GM23338 (cell line): Measurements from ENCODE around the gene CBX5. TPM values are rescaled to one million over a fixed set of nuclear protein-coding genes. Genes with fewer than 3 reads are reported as not detected.

Experiments used
- ATAC-seq: fragments of 200-7000 bp; cut with Tn5 transposase; 3 replicates; pipeline ENCODE4 v1.9.1; 2020
- DNase-seq: peaks from one replicate; pipeline ENCODE4 v3.0.0-alpha.2; 2015; ENCODE audit warnings: low spot score
- H2AFZ ChIP-seq: fragments of 200-600 bp; sonication (generic); 2 replicates; pipeline ENCODE4 v1.8.0; 2016; ENCODE audit warnings: antibody characterized with exemption, mild to moderate bottlenecking, moderate library complexity
- H3F3A ChIP-seq: fragments of 200-600 bp; sonication (generic); replicated peaks from 2 replicates; pipeline ENCODE4 v1.8.0; 2017; ENCODE audit warnings: antibody characterized with exemption, mixed run types, low read depth
- H3K27ac ChIP-seq: fragments of 200-600 bp; sonication (generic); 2 replicates; pipeline ENCODE4 v1.6.1; 2016; ENCODE audit warnings: low read depth
- H3K27me3 ChIP-seq: fragments of 200-600 bp; sonication (generic); 2 replicates; pipeline ENCODE4 v1.8.0; 2016; ENCODE audit warnings: mild to moderate bottlenecking, mixed run types, moderate library complexity; ENCODE audit not compliant: insufficient read depth
- H3K36me3 ChIP-seq: fragments of 200-600 bp; sonication (generic); 2 replicates; pipeline ENCODE4 v1.8.0; 2016; ENCODE audit warnings: mild to moderate bottlenecking; ENCODE audit not compliant: insufficient read depth
- H3K4me1 ChIP-seq: fragments of 200-600 bp; sonication (generic); 2 replicates; pipeline ENCODE4 v1.8.0; 2016; ENCODE audit warnings: mild to moderate bottlenecking, moderate library complexity; ENCODE audit not compliant: insufficient read depth
- H3K4me2 ChIP-seq: fragments of 200-600 bp; sonication (generic); 2 replicates; pipeline ENCODE4 v1.7.1; 2017; ENCODE audit warnings: mixed run types
- H3K4me3 ChIP-seq: fragments of 200-600 bp; sonication (generic); 2 replicates; pipeline ENCODE4 v1.6.1; 2016; ENCODE audit warnings: mixed run types
- H3K79me2 ChIP-seq: fragments of 200-600 bp; sonication (generic); replicated peaks from 2 replicates; pipeline ENCODE4 v1.8.0; 2017; ENCODE audit warnings: mild to moderate bottlenecking; ENCODE audit not compliant: insufficient read depth
- H3K9me2 ChIP-seq: fragments of 200-600 bp; sonication (generic); 2 replicates; pipeline ENCODE4 v1.8.0; 2017; ENCODE audit not compliant: insufficient read depth
- H4K20me1 ChIP-seq: fragments of 200-600 bp; sonication (generic); replicated peaks from 2 replicates; pipeline ENCODE4 v1.8.0; 2017; ENCODE audit warnings: mild to moderate bottlenecking; ENCODE audit not compliant: insufficient read depth
- H3K27ac Mint-ChIP-seq: 2 replicates; pipeline ENCODE4 v1.8.0; 2020; ENCODE audit warnings: inconsistent platforms, mild to moderate bottlenecking, moderate library complexity, mixed read lengths
- H3K27me3 Mint-ChIP-seq: 3 replicates; pipeline ENCODE4 v1.8.0; 2022; ENCODE audit warnings: low read depth, mild to moderate bottlenecking, moderate library complexity, mixed read lengths, inconsistent platforms; ENCODE audit not compliant: insufficient read depth, poor library complexity
- H3K36me3 Mint-ChIP-seq: 3 replicates; pipeline ENCODE4 v1.8.0; 2021; ENCODE audit warnings: low read depth, mild to moderate bottlenecking, inconsistent platforms, moderate library complexity, mixed read lengths
- H3K4me1 Mint-ChIP-seq: 3 replicates; pipeline ENCODE4 v1.8.0; 2020; ENCODE audit warnings: mild to moderate bottlenecking, inconsistent platforms, mixed read lengths
- H3K4me3 Mint-ChIP-seq: 3 replicates; pipeline ENCODE4 v1.8.0; 2021; ENCODE audit warnings: moderate library complexity, mild to moderate bottlenecking, inconsistent platforms, mixed read lengths
- H3K9me3 Mint-ChIP-seq: 3 replicates; pipeline ENCODE4 v1.8.0; 2020; ENCODE audit warnings: moderate library complexity, mild to moderate bottlenecking, inconsistent platforms, mixed read lengths
- CREB1 ChIP-seq: fragments of 250-450 bp; sonication (Bioruptor Pico); IDR thresholded peaks from 2 replicates; pipeline ENCODE4 v1.5.0; 2020; ENCODE audit warnings: low read depth, mild to moderate bottlenecking, moderate library complexity
- ETS1 ChIP-seq: IDR thresholded peaks from 2 replicates; pipeline ENCODE4 v1.6.1; 2016; ENCODE audit warnings: antibody characterized with exemption
- EZH2 ChIP-seq: fragments of 200-600 bp; sonication (generic); IDR thresholded peaks from one replicate; pipeline ENCODE4 v1.8.0; 2017; ENCODE audit warnings: antibody characterized with exemption, mild to moderate bottlenecking, low read depth; ENCODE audit not compliant: unreplicated experiment
- EZH2phosphoT487 ChIP-seq: fragments of 200-600 bp; sonication (generic); IDR thresholded peaks from one replicate; pipeline ENCODE4 v1.8.1; 2018; ENCODE audit warnings: antibody characterized with exemption; ENCODE audit not compliant: unreplicated experiment
- JUNB ChIP-seq: IDR thresholded peaks from one replicate; pipeline ENCODE4 v1.6.1; 2016; ENCODE audit warnings: antibody characterized with exemption; ENCODE audit not compliant: unreplicated experiment
- NANOG ChIP-seq: IDR thresholded peaks from 2 replicates; pipeline ENCODE4 v1.6.1; 2016; ENCODE audit warnings: antibody characterized with exemption, borderline replicate concordance
- POLR2AphosphoS5 ChIP-seq: IDR thresholded peaks from 2 replicates; pipeline ENCODE4 v1.6.1; 2016; ENCODE audit warnings: antibody characterized with exemption, low read depth
- REST ChIP-seq: IDR thresholded peaks from one replicate; pipeline ENCODE4 v1.6.1; 2018; ENCODE audit warnings: antibody characterized with exemption; ENCODE audit not compliant: unreplicated experiment
- STAT1 ChIP-seq: IDR thresholded peaks from one replicate; pipeline ENCODE4 v1.6.1; 2016; ENCODE audit warnings: antibody characterized with exemption; ENCODE audit not compliant: unreplicated experiment
- ZNF114 ChIP-seq: fragments of 250-450 bp; sonication (Bioruptor Pico); IDR thresholded peaks from 2 replicates; pipeline ENCODE4 v1.5.0; 2020; ENCODE audit warnings: mild to moderate bottlenecking, moderate library complexity
- ZNF331 ChIP-seq: fragments of 250-450 bp; sonication (Bioruptor Pico); IDR thresholded peaks from 2 replicates; pipeline ENCODE4 v1.5.0; 2020; ENCODE audit warnings: low read depth, mild to moderate bottlenecking, moderate library complexity
- ZNF462 ChIP-seq: fragments of 250-450 bp; sonication (Bioruptor Pico); IDR thresholded peaks from 2 replicates; pipeline ENCODE4 v1.5.0; 2020; ENCODE audit warnings: mild to moderate bottlenecking, moderate library complexity
- polyA plus RNA-seq: library from polyadenylated mRNA; unstranded; fragments of >200 nt; fragmentation: Nextera tagmentation; extraction: Ambion mirVana; gene quantifications from 2 replicates; pipeline ENCODE4 v1.2.1, GENCODE V29; 2016
- total RNA-seq: library from RNA; depleted of rRNA; stranded (reverse); fragments of >200 nt; shearing (Covaris generic); gene quantifications from 2 replicates; pipeline ENCODE4 v1.2.3, GENCODE V29; 2014
- TF ChIP-seq, protein P1 (sequence below), 2 experiments: fragments of 200-600 bp in 1 of 2; sonication (generic) in 1 of 2; conservative IDR thresholded peaks; 2 replicates each; pipeline versions ENCODE4 v1.5.1 to v1.6.1; 2016 to 2017; ENCODE audit warnings: antibody characterized with exemption in 2 of 2, low read depth in 2 of 2, mild to moderate bottlenecking in 2 of 2, moderate library complexity in 1 of 2

CBX5 gene
- total and polyA plus RNA-seq, 2 experiments from 2014 or later, result 152 to 212 TPM

DNA sequence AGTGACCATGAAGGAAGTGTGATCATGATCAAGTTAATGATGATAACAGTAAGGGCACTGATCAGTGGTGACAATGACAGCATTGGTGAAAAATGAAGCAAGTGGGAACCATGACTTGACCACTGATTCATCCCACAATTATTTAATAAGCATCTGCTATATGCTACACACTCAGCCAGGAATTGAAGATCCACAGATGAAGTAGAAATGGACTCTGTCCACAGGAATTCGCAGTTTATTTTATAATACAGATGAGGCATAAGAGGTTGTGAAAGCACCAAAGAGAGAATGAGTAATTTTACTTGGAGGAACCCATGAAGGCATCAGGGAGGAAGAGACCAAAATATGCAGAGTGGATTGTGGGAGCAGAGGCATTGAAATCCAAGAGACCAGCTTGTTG lies 57.3 kb downstream of the CBX5 start:
- peaks cover 13% of the 10 kb centered on the region for H3K4me1 ChIP-seq
- DNase-seq (no peak), ATAC-seq (no peak)
- no peaks in the 10 kb centered on the region for H3K79me2 ChIP-seq
- Mint-ChIP-seq H3K27me3 (peaks cover 18% of the 10 kb centered on the region), H3K9me3 (no peaks in the 10 kb centered on the region), H3K27ac (no peak overlapping the region), H3K36me3 (no peaks in the 10 kb centered on the region; the same call in 2 of the 3 replicates), H3K4me3 (no peak overlapping the region), H3K4me1 (peaks cover 13% of the 10 kb centered on the region)
- H3K27me3 ChIP-seq, result peaks cover 16% of the 10 kb centered on the region
- H3K4me3 ChIP-seq, result no peak overlapping the region
- H3K9me2 ChIP-seq, result no peaks in the 10 kb centered on the region
- no peaks in the 10 kb centered on the region for H4K20me1 ChIP-seq
- TF ChIP-seq ZNF331 (CRISPR knock-in tag), result no peak
- TF ChIP-seq NANOG, result no peak
- no peak for TF ChIP-seq ZNF462 (CRISPR knock-in tag)
- TF ChIP-seq CREB1 (CRISPR knock-in tag), result no peak
- no peak for TF ChIP-seq EZH2phosphoT487
- TF ChIP-seq, protein P1, sequence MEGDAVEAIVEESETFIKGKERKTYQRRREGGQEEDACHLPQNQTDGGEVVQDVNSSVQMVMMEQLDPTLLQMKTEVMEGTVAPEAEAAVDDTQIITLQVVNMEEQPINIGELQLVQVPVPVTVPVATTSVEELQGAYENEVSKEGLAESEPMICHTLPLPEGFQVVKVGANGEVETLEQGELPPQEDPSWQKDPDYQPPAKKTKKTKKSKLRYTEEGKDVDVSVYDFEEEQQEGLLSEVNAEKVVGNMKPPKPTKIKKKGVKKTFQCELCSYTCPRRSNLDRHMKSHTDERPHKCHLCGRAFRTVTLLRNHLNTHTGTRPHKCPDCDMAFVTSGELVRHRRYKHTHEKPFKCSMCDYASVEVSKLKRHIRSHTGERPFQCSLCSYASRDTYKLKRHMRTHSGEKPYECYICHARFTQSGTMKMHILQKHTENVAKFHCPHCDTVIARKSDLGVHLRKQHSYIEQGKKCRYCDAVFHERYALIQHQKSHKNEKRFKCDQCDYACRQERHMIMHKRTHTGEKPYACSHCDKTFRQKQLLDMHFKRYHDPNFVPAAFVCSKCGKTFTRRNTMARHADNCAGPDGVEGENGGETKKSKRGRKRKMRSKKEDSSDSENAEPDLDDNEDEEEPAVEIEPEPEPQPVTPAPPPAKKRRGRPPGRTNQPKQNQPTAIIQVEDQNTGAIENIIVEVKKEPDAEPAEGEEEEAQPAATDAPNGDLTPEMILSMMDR (conservative IDR thresholded peaks at IDR 0.05; ENCODE audit: low read depth in 2 of 2), result no peak
- no peak for TF ChIP-seq ZNF114 (CRISPR knock-in tag)
- no peak for TF ChIP-seq EZH2
- TF ChIP-seq JUNB, result no peak
- TF ChIP-seq STAT1, result no peak
- TF ChIP-seq POLR2AphosphoS5, result no peak
- TF ChIP-seq ETS1, result no peak
- TF ChIP-seq REST, result no peak
- H3K36me3 ChIP-seq, result no peaks in the 10 kb centered on the region
- peaks cover 12% of the 10 kb centered on the region; the same call in 1 of the 2 replicates for H3F3A ChIP-seq
- H2AFZ ChIP-seq, result no peak overlapping the region
- H3K27ac ChIP-seq, result no peak overlapping the region
- H3K4me2 ChIP-seq, result no peak overlapping the region
